GM23248 (cell line): ENCODE measurements around the gene ZNRF1. TPM values are rescaled to one million over a fixed set of nuclear protein-coding genes. Genes with fewer than 3 reads are reported as not detected.
A peak's percentile ranks its signal among the peaks of the same experiment; 100 is the strongest.

Experiments
- DNase-seq: peaks from one replicate; pipeline ENCODE4 v3.0.0-alpha.2; 2015
- H2AFZ ChIP-seq: fragments of 200-600 bp; sonication (generic); 2 replicates; pipeline ENCODE4 v1.6.1; 2016; ENCODE audit warnings: antibody characterized with exemption
- H3F3A ChIP-seq: fragments of 200-600 bp; sonication (generic); 2 replicates; pipeline ENCODE4 v1.6.1; 2016; ENCODE audit warnings: mild to moderate bottlenecking, antibody characterized with exemption, mixed run types; ENCODE audit not compliant: insufficient read depth
- H3K27ac ChIP-seq: fragments of 200-600 bp; sonication (generic); 2 replicates; pipeline ENCODE4 v1.5.1; 2016; ENCODE audit warnings: mild to moderate bottlenecking
- H3K27me3 ChIP-seq: fragments of 200-600 bp; sonication (generic); replicated peaks from 2 replicates; pipeline ENCODE4 v1.6.1; 2016; ENCODE audit warnings: mild to moderate bottlenecking; ENCODE audit not compliant: insufficient read depth
- H3K36me3 ChIP-seq: fragments of 200-600 bp; sonication (generic); 2 replicates; pipeline ENCODE4 v1.6.1; 2016; ENCODE audit warnings: low read depth, mild to moderate bottlenecking
- H3K4me1 ChIP-seq: fragments of 200-600 bp; sonication (generic); 2 replicates; pipeline ENCODE4 v1.6.1; 2016; ENCODE audit warnings: mild to moderate bottlenecking; ENCODE audit not compliant: insufficient read depth
- H3K4me2 ChIP-seq: fragments of 200-600 bp; sonication (generic); one replicate; pipeline ENCODE4 v1.6.1; 2016; ENCODE audit warnings: mild to moderate bottlenecking; ENCODE audit not compliant: unreplicated experiment
- H3K4me3 ChIP-seq: fragments of 200-600 bp; sonication (generic); 2 replicates; pipeline ENCODE4 v1.5.1; 2016; ENCODE audit warnings: mild to moderate bottlenecking
- H3K79me2 ChIP-seq: fragments of 200-600 bp; sonication (generic); 2 replicates; pipeline ENCODE4 v1.6.1; 2016; ENCODE audit warnings: mild to moderate bottlenecking; ENCODE audit not compliant: insufficient read depth
- H3K9ac ChIP-seq: fragments of 200-600 bp; sonication (generic); 2 replicates; pipeline ENCODE4 v1.6.1; 2016; ENCODE audit warnings: mild to moderate bottlenecking
- H3K9me2 ChIP-seq: fragments of 200-600 bp; sonication (generic); 2 replicates; pipeline ENCODE4 v1.6.1; 2016; ENCODE audit warnings: mixed run types, mild to moderate bottlenecking, moderate library complexity; ENCODE audit not compliant: insufficient read depth
- H3K9me3 ChIP-seq: fragments of 200-600 bp; sonication (generic); one replicate; pipeline ENCODE4 v1.6.1; 2017; ENCODE audit warnings: low read depth
- H4K20me1 ChIP-seq: fragments of 200-600 bp; sonication (generic); 2 replicates; pipeline ENCODE4 v1.6.0; 2016; ENCODE audit not compliant: insufficient read depth
- EZH2 ChIP-seq: fragments of 200-600 bp; sonication (generic); IDR thresholded peaks from 2 replicates; pipeline ENCODE4 v1.6.1; 2018; ENCODE audit warnings: antibody characterized with exemption, mild to moderate bottlenecking; ENCODE audit not compliant: insufficient read depth, poor library complexity, severe bottlenecking
- EZH2phosphoT487 ChIP-seq: fragments of 200-600 bp; sonication (generic); IDR thresholded peaks from 2 replicates; pipeline ENCODE4 v1.6.1; 2018; ENCODE audit warnings: antibody characterized with exemption, moderate library complexity, mild to moderate bottlenecking, low read depth; ENCODE audit not compliant: insufficient read depth
- WGBS, 2 experiments: methylation state at CpG; one replicate each; pipeline ENCODE4 v1.1.6; 2015 to 2017; ENCODE audit warnings: low lambda C conversion rate in 2 of 2, low coverage in 1 of 2; ENCODE audit errors: missing lambda C conversion rate in 2 of 2; 5-methylcytosine and 5-hydroxymethylcytosine counted together
- in situ Hi-C: fragments of 300-500 bp; cut with MboI; formaldehyde crosslinking; loops from 2 replicates; pipeline ENCODE4 v1.15.0; 2020
- polyA plus RNA-seq: library from polyadenylated mRNA; unstranded; fragments of >200 nt; fragmentation: Nextera tagmentation; extraction: Ambion mirVana; gene quantifications from 2 replicates; pipeline ENCODE4 v1.2.1, GENCODE V29; 2016
- total RNA-seq: library from RNA; depleted of rRNA; stranded (reverse); fragments of >200 nt; shearing (Covaris generic); gene quantifications from 2 replicates; pipeline ENCODE4 v1.2.3, GENCODE V29; 2014

Gene ZNRF1
- total and polyA plus RNA-seq, 2 experiments from 2014 or later = 7.1 to 17.2 TPM

- Histone ChIP-seq H3K9me2 (no peaks in the 10 kb centered on the region), H3K9me3 (no peaks in the 10 kb centered on the region), H3K4me1 (no peaks in the 10 kb centered on the region), H3K4me2 (no peak overlapping the region), H3F3A (no peaks in the 10 kb centered on the region), H3K9ac (no peak overlapping the region), H3K4me3 (no peak overlapping the region), H3K79me2 (no peaks in the 10 kb centered on the region), H3K36me3 (no peaks in the 10 kb centered on the region), H4K20me1 (no peaks in the 10 kb centered on the region), H2AFZ (no peak overlapping the region), H3K27ac (no peak overlapping the region), H3K27me3 (no peaks in the 10 kb centered on the region; the same call in 1 of the 2 replicates)
- in situ Hi-C loops = no loop called here
- TF ChIP-seq EZH2 = no peak
- no peak for TF ChIP-seq EZH2phosphoT487
- 55 to 62% methylated on average over 9 of the region's 9 CpGs for WGBS, 2 experiments
- no peak for DNase-seq
Measured at GRCh38 chr16:75130150-75130771, 131.4 kb downstream of the ZNRF1 start.

GRCh38 chr16:75131081-75131480, 132.3 kb downstream of the ZNRF1 start:
- DNase-seq = no peak

GRCh38 chr16:75138233-75138632, 139.4 kb downstream of the ZNRF1 start:
- 81 to 87% methylated on average over 8 of the region's 8 CpGs for WGBS, 2 experiments
- H3K4me1 ChIP-seq = no peaks in the 10 kb centered on the region
- DNase-seq = no peak
- no peaks in the 10 kb centered on the region for H4K20me1 ChIP-seq
- no peaks in the 10 kb centered on the region for H3K27me3 ChIP-seq
- H3K9me2 ChIP-seq = no peaks in the 10 kb centered on the region
- H3K4me2 ChIP-seq = no peak overlapping the region
- H3K27ac ChIP-seq = no peak overlapping the region
- no peaks in the 10 kb centered on the region for H3K79me2 ChIP-seq
- H3K4me3 ChIP-seq = no peak overlapping the region
- in situ Hi-C loops = no loop called here
- no peak overlapping the region for H2AFZ ChIP-seq
- TF ChIP-seq EZH2 = no peak
- TF ChIP-seq EZH2phosphoT487 = no peak
- no peak overlapping the region for H3K9ac ChIP-seq
- H3K9me3 ChIP-seq = no peaks in the 10 kb centered on the region
- no peaks in the 10 kb centered on the region for H3K36me3 ChIP-seq
- no peaks in the 10 kb centered on the region for H3F3A ChIP-seq

More at GRCh38 chr16:75131081-75131480, 132.3 kb downstream of the ZNRF1 start:
- Histone ChIP-seq H3K4me1 (no peaks in the 10 kb centered on the region), H2AFZ (no peak overlapping the region), H3K79me2 (no peaks in the 10 kb centered on the region), H3K9me2 (no peaks in the 10 kb centered on the region), H3K9me3 (no peaks in the 10 kb centered on the region), H3K4me2 (no peak overlapping the region), H3F3A (no peaks in the 10 kb centered on the region), H3K4me3 (no peak overlapping the region), H3K36me3 (no peaks in the 10 kb centered on the region), H3K27me3 (no peaks in the 10 kb centered on the region; the same call in 1 of the 2 replicates), H4K20me1 (no peaks in the 10 kb centered on the region), H3K9ac (no peak overlapping the region), H3K27ac (no peak overlapping the region)
- in situ Hi-C loops = no loop called here
- 58 to 64% methylated on average over 7 of the region's 7 CpGs for WGBS, 2 experiments
- TF ChIP-seq EZH2 (no peak), EZH2phosphoT487 (no peak)

- no peaks in the 10 kb centered on the region for H3K9me2 ChIP-seq
- no peaks in the 10 kb centered on the region for H3K79me2 ChIP-seq
- no peaks in the 10 kb centered on the region for H4K20me1 ChIP-seq
- WGBS, 2 experiments = 37 to 41% methylated on average over 9 of the region's 9 CpGs
- TF ChIP-seq EZH2 = no peak
- TF ChIP-seq EZH2phosphoT487 = no peak
- no peaks in the 10 kb centered on the region for H3F3A ChIP-seq
- H2AFZ ChIP-seq = no peak overlapping the region
- H3K27ac ChIP-seq = no peak overlapping the region
- H3K4me3 ChIP-seq = no peak overlapping the region
- no peak overlapping the region for H3K9ac ChIP-seq
- DNase-seq = peak; percentile 9
- no peak overlapping the region for H3K4me2 ChIP-seq
- in situ Hi-C loops = no loop called here
- no peaks in the 10 kb centered on the region for H3K9me3 ChIP-seq
- H3K4me1 ChIP-seq = no peaks in the 10 kb centered on the region
- no peaks in the 10 kb centered on the region for H3K27me3 ChIP-seq
- no peaks in the 10 kb centered on the region for H3K36me3 ChIP-seq
Measured at GRCh38 chr16:75138636-75139035, 139.8 kb downstream of the ZNRF1 start.
